Inflammatory macrophage (primary cell): Measurements from ENCODE around the gene HTR7.

Experiments
- DNase-seq, 2 donors: peaks; one replicate each; pipeline ENCODE4 v3.0.0-alpha.2; 2020 to 2022

HTR7 gene

GRCh38 chr10:90804354-90804753 lies 53.5 kb downstream of the HTR7 start:
- DNase-seq = no peak

- DNase-seq = no peak
These were observed 56.2 kb downstream of the HTR7 start for GRCh38 chr10:90801608-90802007.

- no peak for DNase-seq
These were observed 57.5 kb downstream of the HTR7 start for GRCh38 chr10:90800232-90800796.

DNA sequence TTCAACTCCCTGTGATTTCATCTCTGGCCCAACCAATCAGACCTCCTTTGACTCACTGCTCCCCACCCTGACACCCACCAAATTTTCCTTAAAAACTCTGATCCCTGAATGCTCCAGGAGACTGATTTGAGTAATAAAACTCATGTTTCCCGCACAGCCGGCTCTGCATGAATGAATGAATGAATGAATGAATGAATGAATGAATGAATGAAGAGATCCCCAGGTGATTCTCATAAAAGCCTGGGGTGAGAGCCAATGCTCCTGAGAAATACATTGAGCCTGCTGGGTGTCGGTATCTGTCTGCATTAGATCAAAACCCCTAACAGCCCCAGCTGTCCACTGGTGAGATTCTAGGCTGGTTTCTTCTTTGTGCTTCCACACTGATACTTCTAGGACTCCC lies 58.7 kb downstream of the HTR7 start:
- DNase-seq = no peak

GRCh38 chr10:90798482-90798881 lies 59.4 kb downstream of the HTR7 start:
- no peak for DNase-seq

GRCh38 chr10:90790422-90790821 lies 67.4 kb downstream of the HTR7 start:
- no peak for DNase-seq

- peak in 1 of 2 donors; percentile 45 for DNase-seq
These were observed 68.9 kb downstream of the HTR7 start for GRCh38 chr10:90788968-90789367.

- no peak for DNase-seq
These were observed 69.7 kb downstream of the HTR7 start for GRCh38 chr10:90788199-90788491.

DNA sequence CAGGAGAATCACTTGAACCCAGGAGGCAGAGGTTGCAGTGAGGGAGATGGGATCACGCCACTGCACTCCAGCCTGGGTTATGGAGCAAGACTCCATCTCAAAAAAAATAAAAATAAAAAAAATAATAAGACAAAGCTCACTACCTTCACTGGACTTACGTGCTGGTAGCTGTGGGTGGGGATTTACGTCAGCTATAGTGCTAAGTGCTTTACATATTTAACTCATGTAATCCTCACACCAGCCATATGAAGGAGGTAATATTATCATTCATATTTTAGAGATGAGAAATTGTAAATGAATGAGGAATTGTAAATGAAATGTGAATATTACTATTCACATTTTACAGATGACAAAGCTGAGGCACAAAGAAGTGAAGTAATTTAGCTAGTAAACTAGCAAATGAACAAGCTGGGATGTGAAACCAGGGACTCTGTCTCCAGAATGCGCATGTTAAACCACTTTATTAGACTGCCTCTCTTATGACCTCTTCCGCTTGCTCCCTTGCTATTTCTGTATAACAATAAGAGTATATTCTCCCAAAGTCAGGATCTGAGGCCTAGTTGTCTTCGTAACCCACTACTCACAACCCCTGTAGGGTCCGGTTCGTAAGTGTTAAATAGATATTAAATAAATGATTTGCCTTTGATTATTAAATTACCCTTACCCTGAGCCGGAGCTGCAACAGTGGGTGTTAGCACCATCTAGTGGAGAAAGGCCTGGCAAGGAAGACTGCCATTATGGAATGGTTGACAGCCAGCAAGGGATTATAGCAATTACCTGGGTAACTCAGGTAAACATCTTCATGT lies 70.2 kb downstream of the HTR7 start:
- peak; percentile 46 to 58 for DNase-seq

GRCh38 chr10:90785782-90786181 lies 72.1 kb downstream of the HTR7 start:
- no peak for DNase-seq

DNA sequence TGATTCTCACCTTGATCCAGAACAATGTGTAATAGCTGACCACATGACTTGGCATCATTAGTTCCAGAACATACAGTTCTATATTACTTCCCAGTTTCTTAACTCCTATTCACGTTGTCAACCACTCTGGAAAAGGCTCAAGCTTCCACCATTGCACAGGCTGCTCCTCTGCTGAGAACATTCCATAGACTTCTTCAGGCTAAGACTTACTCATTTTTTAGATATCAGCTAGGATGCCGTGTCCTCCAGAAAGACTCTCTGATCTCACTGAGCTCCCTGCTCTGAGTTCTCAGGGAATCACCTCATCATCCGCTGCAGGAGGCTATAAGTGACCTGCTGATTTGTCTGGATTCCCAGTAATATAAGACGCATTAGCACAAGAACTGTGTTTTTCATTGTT lies 73.1 kb downstream of the HTR7 start:
- no peak for DNase-seq

GRCh38 chr10:90780488-90780887 lies 77.4 kb downstream of the HTR7 start:
- DNase-seq = no peak

DNA sequence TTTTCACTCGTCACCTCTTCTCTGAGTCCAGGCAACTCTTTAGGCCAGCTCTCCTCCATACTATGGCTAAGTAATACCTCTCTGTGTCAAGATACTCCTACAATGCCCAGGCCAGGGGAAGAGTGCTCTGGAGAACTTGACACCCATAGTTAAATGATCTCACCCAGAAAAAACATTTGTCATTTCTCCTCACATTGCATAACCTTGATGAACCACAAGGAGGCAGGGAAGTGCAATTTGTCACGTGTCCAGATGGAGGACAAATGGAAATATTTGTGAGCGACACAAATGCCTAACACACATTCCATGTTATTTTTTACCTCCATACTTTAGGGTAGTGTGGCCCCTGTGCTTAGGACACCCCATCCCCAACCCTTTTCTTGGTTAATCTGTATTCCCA lies 78.3 kb downstream of the HTR7 start:
- peak; percentile 76 to 78 for DNase-seq

GRCh38 chr10:90777621-90778020 lies 80.2 kb downstream of the HTR7 start:
- peak; percentile 85 to 87 for DNase-seq

DNA sequence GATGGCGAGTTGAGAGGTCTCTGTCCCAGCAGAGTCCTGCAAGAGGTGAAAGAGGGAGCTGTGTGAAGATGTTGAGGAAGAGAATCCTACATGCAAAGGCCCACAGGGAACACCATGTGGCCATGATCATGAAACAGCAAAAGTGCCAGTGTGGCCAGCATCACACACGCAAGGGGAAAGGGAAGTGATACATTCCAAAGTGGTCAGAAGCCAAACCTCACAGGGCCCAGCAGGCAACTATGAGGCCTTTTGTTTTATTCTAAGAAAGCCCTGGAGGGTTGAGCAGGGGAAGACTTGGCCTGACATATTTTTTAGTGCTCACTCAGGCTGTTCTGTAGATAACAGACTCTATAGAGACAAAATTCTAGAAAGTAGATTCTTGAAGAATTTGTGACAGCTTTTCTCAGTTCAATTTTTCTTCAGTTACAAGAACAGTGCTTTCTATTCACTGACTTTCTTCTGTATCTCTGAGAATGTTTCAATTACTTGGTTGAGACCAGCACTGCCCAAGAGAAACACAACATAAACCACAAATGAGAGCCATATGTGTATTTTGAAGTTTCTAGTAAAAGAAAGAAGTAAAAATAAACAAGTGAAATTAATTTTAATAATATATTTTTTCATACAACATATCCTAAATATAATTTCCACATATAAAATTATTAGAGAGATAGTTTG lies 82.3 kb downstream of the HTR7 start:
- peak; percentile 74 to 84 for DNase-seq

- DNase-seq = no peak
These were observed 87.6 kb downstream of the HTR7 start for GRCh38 chr10:90769946-90770841.

DNA sequence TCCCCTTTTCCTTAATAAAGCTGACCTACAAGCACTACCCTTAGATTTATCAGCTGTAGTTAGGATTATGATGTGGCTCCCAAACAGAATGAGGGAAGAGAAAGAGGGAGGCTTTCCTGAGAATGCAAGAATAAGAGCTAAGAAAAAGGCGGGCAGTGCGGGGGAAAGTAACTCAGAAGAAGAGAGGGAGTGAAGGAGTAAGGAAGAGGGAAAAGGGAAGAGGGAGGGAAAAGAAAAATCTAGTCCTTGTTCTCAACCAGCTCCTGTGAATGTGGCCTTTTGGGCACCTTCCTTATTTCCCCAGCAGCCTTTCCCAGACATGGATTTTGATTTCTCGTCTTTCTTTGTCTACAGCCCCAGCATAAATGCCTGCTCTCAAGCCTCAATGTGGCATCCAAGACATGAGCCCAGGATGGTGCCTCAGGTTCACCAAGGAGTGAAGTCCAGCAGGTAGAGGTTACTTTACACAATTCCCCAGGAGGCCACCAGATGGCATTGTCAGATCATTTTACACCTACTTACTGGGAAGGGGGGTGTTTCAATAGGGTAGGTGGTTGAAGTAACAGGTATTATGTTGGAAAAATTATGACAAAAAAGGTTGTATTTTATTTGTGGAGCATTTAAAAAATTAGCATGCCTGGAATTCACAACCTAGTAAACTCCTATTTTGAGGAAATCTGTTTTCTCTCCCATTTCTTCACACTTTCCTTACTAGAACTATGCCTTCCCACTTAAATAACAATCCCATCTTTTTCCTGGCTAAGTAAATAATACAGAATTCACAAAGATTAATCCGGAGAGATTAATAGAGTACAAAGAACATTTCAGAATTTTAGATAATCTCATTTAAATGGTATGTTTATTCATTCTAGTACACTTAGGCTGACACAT lies 106.5 kb downstream of the HTR7 start:
- DNase-seq = peak; percentile 47 to 51

GRCh38 chr10:90746829-90747228 lies 111.0 kb downstream of the HTR7 start:
- no peak for DNase-seq

DNA sequence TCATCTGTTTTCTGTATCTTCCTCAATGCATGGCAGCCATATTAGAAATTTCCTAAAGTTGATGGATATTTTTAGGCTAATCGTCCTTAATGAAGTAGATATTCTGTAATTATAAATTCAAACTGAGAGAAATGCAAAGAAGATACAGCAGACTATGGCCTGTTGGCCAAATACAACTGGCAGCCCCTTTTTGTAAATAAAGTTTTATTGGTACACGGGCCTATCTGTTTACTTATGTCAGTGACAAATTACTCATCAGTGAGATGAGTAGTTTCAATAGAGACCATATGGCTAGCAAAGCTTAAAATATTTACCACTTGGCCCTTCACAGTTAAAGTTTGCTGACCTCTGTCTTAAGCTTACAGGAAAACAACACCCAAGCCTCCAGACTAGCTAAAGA lies 112.3 kb downstream of the HTR7 start:
- no peak for DNase-seq

DNA sequence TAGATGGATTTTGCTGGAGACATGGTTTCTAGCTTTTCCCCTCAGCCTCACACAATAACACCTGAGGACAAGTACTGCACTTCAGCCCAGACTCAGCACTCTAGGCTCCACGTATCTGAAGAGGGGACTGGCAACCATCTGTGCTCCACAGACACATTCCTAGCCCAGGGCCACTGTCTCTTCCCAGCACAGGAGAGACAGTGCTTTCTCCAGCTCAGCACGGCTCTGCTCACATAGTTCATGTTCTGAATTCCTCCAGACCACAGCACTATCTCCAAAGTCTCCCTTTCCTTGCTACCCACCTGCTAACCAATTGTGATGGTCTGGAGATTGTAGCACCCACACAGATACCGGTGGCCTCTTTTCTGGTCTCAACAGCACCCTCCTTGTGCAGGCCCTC lies 114.5 kb downstream of the HTR7 start:
- DNase-seq = no peak

DNA sequence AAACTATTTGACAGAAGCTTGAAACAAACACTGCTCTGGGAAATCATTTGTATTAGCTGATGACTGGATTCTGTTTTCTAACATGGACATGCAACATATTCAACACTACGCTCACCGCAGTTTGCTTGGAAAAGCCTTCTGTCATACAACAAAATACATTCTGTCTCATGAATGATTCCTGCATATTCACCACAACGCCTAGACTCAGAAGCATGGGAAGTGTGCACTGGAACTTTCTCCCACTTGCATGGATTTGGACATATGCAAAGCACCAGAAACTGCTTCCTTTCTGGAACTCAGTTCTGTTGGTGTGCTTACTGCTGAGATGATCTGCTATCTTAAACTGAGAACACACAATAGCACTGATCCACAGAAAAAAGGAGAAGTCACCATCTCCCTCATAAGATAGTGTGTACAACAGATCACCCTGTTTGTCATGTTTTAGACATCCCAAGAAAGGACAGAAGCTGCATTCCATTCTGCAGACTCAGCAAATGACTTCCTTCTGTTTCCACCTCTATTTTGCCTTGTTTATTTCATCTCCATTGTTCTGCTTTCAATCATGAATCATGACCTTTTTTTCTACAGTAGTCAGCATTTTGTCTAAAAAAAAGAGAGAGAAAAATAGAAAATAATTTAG lies 115.8 kb downstream of the HTR7 start:
- DNase-seq = peak; percentile 14 to 26

GRCh38 chr10:90740265-90740664 lies 117.6 kb downstream of the HTR7 start:
- DNase-seq = no peak
